MV-4-11 (cell line): ENCODE measurements around the gene CRIP2.

Experiments
- DNase-seq: peaks from one replicate; lab custom pipeline; 2025; lab: John Stamatoyannopoulos, UW

CRIP2 gene

GRCh38 chr14:105498430-105499255, 24.0 kb downstream of the CRIP2 start:
- DNase-seq = no peak

- no peak for DNase-seq
Measured at GRCh38 chr14:105499256-105500035, 24.8 kb downstream of the CRIP2 start.

- no peak for DNase-seq
Measured at GRCh38 chr14:105500036-105500725, 25.6 kb downstream of the CRIP2 start.

DNA sequence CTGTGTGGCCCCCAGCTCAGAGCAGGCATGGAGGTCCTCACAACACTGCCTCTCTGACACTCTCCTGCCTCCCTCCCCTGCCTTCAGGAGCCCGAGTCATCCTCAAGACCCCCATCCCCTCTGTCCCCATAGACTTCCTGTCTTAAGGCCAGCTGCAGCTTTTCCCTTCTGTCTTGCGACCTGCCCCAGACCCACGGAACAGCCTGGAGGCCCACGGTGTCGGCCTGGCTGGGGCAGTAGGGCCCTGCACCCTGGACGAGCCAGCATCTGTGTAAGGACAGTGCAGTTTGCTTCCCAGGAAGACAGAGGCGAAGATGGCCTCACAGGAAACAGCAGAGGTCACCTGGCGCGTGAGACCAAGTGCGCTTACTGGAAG, 26.1 kb downstream of the CRIP2 start:
- DNase-seq = no peak

GRCh38 chr14:105501504-105502291, 27.1 kb downstream of the CRIP2 start:
- no peak for DNase-seq

- DNase-seq = no peak
Measured at GRCh38 chr14:105502446-105503295, 28.1 kb downstream of the CRIP2 start.

DNA sequence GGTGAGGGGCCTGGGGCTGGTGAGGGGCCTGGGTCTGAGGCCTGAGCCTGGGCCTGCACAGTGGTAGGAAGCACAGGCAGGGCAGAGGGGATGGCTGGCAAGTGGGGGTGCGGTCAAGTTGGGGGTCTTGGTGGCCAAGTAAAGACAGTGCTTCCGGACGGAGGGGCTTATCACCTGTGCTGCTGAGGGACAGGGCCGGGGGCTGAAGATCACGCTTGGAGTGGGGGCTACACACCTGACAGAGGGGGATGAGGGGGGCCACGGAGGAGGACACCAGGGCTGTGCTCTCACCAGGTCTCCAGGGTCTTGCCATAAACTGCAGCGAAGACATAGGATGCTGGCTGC, 28.6 kb downstream of the CRIP2 start:
- no peak for DNase-seq

GRCh38 chr14:105503935-105504692, 29.5 kb downstream of the CRIP2 start:
- DNase-seq = no peak

- DNase-seq = no peak
Measured at GRCh38 chr14:105505101-105505500, 30.5 kb downstream of the CRIP2 start.

GRCh38 chr14:105507247-105507646, 32.6 kb downstream of the CRIP2 start:
- no peak for DNase-seq

GRCh38 chr14:105508069-105508468, 33.4 kb downstream of the CRIP2 start:
- no peak for DNase-seq

DNA sequence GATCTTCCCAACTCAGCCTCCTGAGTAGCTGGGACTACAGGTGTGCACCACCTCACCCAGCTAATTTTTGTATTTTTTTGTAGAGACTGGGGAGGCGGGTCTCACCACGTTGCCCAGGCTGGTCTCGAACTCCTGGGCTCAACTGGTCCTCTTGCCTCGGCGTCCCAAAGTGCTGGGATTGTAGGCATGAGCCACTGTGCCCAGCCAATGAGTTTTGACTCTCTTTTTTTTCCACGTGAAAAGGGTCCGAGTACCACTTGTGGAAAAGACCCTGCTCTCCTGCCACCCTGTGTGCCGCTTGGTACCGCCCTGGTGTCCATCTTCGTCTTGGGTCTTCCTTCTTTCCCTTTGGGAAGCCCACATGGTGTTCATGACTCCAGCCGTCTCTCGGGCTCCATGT, 34.0 kb downstream of the CRIP2 start:
- DNase-seq = no peak

DNA sequence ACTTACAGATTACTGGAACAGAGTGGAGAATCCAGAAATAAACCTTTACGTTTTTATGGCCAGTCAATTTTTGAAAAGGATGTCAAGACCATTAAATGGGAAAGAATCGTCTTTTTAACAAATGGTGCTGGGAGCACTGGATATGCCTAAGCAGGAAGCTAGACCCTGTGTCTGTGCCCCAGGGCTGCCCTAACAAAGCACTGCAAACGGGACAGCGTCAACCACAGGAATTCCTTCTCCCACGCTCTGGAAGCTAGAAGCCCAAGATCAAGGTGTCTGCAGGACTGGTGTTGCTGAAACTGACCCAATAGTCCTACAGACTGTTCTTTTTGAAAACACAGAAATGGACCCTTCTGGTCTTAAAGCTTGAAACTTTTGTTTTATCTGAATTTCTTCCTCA, 42.5 kb downstream of the CRIP2 start:
- no peak for DNase-seq

DNA sequence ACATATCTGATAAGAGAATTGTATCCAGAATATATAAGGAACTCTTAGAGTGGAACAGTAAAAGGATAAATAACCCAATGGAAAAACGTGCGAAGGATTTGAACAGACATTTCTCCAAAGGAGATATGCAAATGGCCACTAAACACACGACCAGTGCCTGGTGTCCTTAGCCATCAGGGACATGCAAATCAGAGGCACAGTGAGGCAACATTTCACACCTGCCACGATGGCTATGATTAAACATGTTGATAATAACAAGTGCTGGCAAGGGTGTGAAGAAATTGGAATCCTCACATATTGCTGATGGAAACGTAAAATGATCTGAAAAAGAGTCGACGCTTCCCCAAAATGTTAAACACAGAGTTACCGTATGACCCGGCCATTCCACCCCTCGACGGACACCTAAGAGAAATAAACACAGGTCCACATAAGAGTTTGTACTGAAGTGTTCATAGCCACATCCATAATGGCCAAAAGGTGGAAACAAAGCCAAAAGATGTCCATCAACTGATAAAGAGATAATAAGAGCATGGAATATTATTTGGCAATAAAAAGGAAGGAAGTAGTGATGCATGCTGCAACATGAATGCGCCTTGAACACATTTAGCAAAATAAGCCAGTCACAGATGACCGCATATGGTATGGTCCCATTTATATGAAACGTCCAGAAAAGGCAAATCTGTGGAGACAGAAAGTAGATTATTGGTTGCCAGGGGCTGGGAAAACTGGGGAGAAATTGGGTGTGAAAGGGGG, 45.5 kb downstream of the CRIP2 start:
- no peak for DNase-seq

DNA sequence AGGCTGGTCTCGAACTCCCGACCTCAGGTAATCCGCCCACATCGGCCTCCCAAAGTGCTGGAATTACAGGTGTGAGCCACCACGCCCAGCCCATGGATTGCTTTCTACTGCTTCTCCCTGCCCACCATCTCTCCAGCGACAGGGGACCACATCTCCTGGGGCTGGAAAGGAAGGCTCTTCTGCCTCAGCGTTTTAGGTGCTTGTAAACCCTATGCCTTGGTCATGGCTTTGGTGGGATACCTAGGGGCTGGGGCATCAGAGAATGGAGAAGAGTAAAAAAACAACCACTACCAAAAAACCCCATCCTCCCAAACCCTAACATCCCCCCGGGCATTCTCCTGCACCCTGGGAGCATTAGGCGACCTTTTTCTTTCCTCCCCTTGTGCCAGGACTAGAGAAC, 50.7 kb downstream of the CRIP2 start:
- no peak for DNase-seq

- no peak for DNase-seq
Measured at GRCh38 chr14:105525861-105526775, 51.5 kb downstream of the CRIP2 start, which contains the start of gene TMEM121. TSS of gene TMEM121 (plus strand) at chr14:105526583. CDS start at chr14:105528835, 2,252 bp downstream.

GRCh38 chr14:105526776-105527380, 52.3 kb downstream of the CRIP2 start:
- no peak for DNase-seq

DNA sequence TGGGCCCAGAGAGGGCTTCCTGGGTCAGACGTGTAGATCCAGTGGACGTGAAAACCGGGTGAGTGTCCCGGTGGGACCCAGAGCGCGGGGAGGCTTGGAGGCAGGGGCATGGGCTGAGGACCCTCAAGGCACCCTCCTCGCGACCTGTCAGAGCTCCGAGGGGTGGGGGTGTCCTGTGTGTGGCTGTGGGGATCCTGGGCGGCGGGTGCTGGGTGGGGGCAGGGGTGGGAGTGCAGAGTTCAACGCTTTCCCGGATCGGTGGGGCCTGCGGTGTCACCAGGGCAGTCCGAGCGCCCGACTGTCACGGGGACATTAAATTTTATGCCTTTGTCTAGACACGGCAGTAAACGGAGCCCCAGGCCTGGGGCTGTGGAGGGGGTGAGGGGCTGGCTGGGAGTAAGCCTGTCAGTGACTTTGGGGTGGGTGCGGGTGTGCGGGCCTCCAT, 52.8 kb downstream of the CRIP2 start:
- no peak for DNase-seq
